Right cardiac atrium (tissue), 5 donors: ENCODE measurements around the gene NCDN. TPM values are rescaled to one million over a fixed set of nuclear protein-coding genes. Genes with fewer than 3 reads are reported as not detected.

Experiments
- ATAC-seq, 2 donors: fragments of 200-7000 bp; cut with Tn5 transposase; one replicate each; pipeline versions ENCODE4 v1.8.0 to v1.9.1; 2020; ENCODE audit warnings: moderate library complexity in 2 of 2, mild to moderate bottlenecking in 1 of 2
- DNase-seq, 3 donors: peaks; one replicate each; pipeline ENCODE4 v3.0.0-alpha.2; 2020
- H3K27ac ChIP-seq: one replicate; pipeline ENCODE4 v1.5.1; 2013; ENCODE audit warnings: mild to moderate bottlenecking, low read length, control low read depth, moderate library complexity
- H3K27me3 ChIP-seq: one replicate; pipeline ENCODE4 v1.6.1; 2013; ENCODE audit not compliant: control insufficient read depth, insufficient read depth
- H3K4me1 ChIP-seq: one replicate; pipeline ENCODE4 v1.6.1; 2013; ENCODE audit warnings: low read length; ENCODE audit not compliant: control insufficient read depth, insufficient read depth
- H3K4me3 ChIP-seq: one replicate; pipeline ENCODE4 v1.5.1; 2013; ENCODE audit warnings: low read length, control low read depth
- H3K9me3 ChIP-seq: one replicate; pipeline ENCODE4 v1.6.1; 2013; ENCODE audit warnings: low read length; ENCODE audit not compliant: control insufficient read depth
- WGBS: extraction: QIAGEN DNeasy Blood & Tissue Kit; methylation state at CpG from one replicate; pipeline ENCODE4 v1.1.7; 2013; 5-methylcytosine and 5-hydroxymethylcytosine counted together
- intact Hi-C, 4 donors: fragments of 100-400 bp; cut with DNase I; formaldehyde crosslinking; loops; one replicate each; pipeline versions ENCODE4 v1.11.0 to v1.14.0; 2022 to 2023
- polyA plus RNA-seq: library from polyadenylated mRNA; stranded (reverse); fragments of 200-250 nt; gene quantifications from one replicate; pipeline ENCODE4 v1.2.3, GENCODE V29; 2013
- total RNA-seq, 4 donors: library from RNA; stranded (reverse); fragmentation: NEBNext Ultra II Directional; extraction: Animal tissue kit (Norgen Biotek cat#: 25700); gene quantifications; one replicate each; pipeline ENCODE4 v1.2.1, GENCODE V29; 2021
- donor health status: healthy with polysubstance abuse.
- donor health status: DM: no; HTN: yes; CAD: no.
- donor health status: DM: no; HTN: no; CAD: no.
- donor health status: DM: no; HTN: yes; CAD: no; lungs with severe emphysema.
- donor health status: DM: yes; HTN: yes; CAD: no.

NCDN gene
- total and polyA plus RNA-seq, 5 donors = 21.2 to 41.6 (median 32.3) TPM

GRCh38 chr1:35554266-35555211, 3.1 kb upstream of the NCDN start:
- Histone ChIP-seq H3K27ac (no peak overlapping the region), H3K9me3 (no peaks in the 10 kb centered on the region), H3K4me1 (no peaks in the 10 kb centered on the region), H3K27me3 (no peaks in the 10 kb centered on the region), H3K4me3 (no peak overlapping the region)
- ATAC-seq = no peak
- WGBS = 41% methylated on average over 7 of the region's 7 CpGs
- intact Hi-C loops = no loop called here
- no peak for DNase-seq

GRCh38 chr1:35555212-35555584, 2.4 kb upstream of the NCDN start:
- ATAC-seq (no peak), DNase-seq (no peak)
- Histone ChIP-seq H3K27me3 (no peaks in the 10 kb centered on the region), H3K9me3 (no peaks in the 10 kb centered on the region), H3K4me3 (no peak overlapping the region), H3K27ac (no peak overlapping the region), H3K4me1 (no peaks in the 10 kb centered on the region)
- intact Hi-C loops = no loop called here
- WGBS = 70% methylated on average over 4 of the region's 4 CpGs

GRCh38 chr1:35555601-35556477, 1.8 kb upstream of the NCDN start:
- H3K27ac ChIP-seq = no peak overlapping the region
- ATAC-seq = no peak

GRCh38 chr1:35556484-35557117, 998 bp upstream of the NCDN start:
- peak overlapping the region; percentile 84 for H3K27ac ChIP-seq
- peak overlapping the region; percentile 56 for H3K4me3 ChIP-seq
- no peaks in the 10 kb centered on the region for H3K9me3 ChIP-seq
- WGBS = 1% methylated on average over 17 of the region's 17 CpGs
- intact Hi-C loops = no loop called here
- ATAC-seq (no peak), DNase-seq (no peak)
- H3K4me1 ChIP-seq = no peaks in the 10 kb centered on the region
- no peaks in the 10 kb centered on the region for H3K27me3 ChIP-seq

More at GRCh38 chr1:35555601-35556477, 1.8 kb upstream of the NCDN start:
- H3K27me3 ChIP-seq = no peaks in the 10 kb centered on the region
- peak overlapping the region; percentile 56 for H3K4me3 ChIP-seq
- no peak for DNase-seq
- H3K9me3 ChIP-seq = no peaks in the 10 kb centered on the region
- intact Hi-C loops = no loop called here
- WGBS = 57% methylated on average over 10 of the region's 10 CpGs
- no peaks in the 10 kb centered on the region for H3K4me1 ChIP-seq

- ATAC-seq (peak; percentile 93 to 94), DNase-seq (peak; percentile 90 to 95 (median 95))
- Histone ChIP-seq H3K9me3 (no peaks in the 10 kb centered on the region), H3K4me3 (peak within 1 kb of the TSS; percentile 56), H3K4me1 (no peaks in the 10 kb centered on the region), H3K27ac (peak within 1 kb of the TSS; percentile 84), H3K27me3 (no peaks in the 10 kb centered on the region)
- intact Hi-C loops = no loop called here
- WGBS = under 1% methylated on average over 39 of the region's 39 CpGs
Observed at GRCh38 chr1:35557118-35557610, 435 bp upstream of the NCDN start, which contains the start of gene KIAA0319L. Gene KIAA0319L, minus strand, starts transcription at chr1:35557403. Its CDS starts 2,912 bp downstream, at chr1:35554491.

GRCh38 chr1:35558374-35559316, 1.0 kb downstream of the NCDN start:
- intact Hi-C loops = no loop called here
- DNase-seq = peak; percentile 42 to 76 (median 68)
- ATAC-seq = peak; percentile 2

GRCh38 chr1:35559317-35559944, 1.8 kb downstream of the NCDN start:
- WGBS = 69% methylated on average over 7 of the region's 7 CpGs
- H3K27ac ChIP-seq = no peak overlapping the region
- no peak overlapping the region for H3K4me3 ChIP-seq
- H3K9me3 ChIP-seq = no peaks in the 10 kb centered on the region
- intact Hi-C loops = no loop called here
- H3K27me3 ChIP-seq = no peaks in the 10 kb centered on the region
- no peak for ATAC-seq
- H3K4me1 ChIP-seq = no peaks in the 10 kb centered on the region
- peak in 1 of 3 donors; percentile 40 for DNase-seq

More at GRCh38 chr1:35558374-35559316, 1.0 kb downstream of the NCDN start:
- Histone ChIP-seq H3K4me3 (peak overlapping the region; percentile 56), H3K9me3 (no peaks in the 10 kb centered on the region), H3K4me1 (no peaks in the 10 kb centered on the region), H3K27ac (peak overlapping the region; percentile 54), H3K27me3 (no peaks in the 10 kb centered on the region)
- 23% methylated on average over 26 of the region's 26 CpGs for WGBS

- no peak overlapping the region for H3K4me3 ChIP-seq
- ATAC-seq = no peak
- no peaks in the 10 kb centered on the region for H3K4me1 ChIP-seq
Observed at GRCh38 chr1:35560256-35561225, 2.9 kb downstream of the NCDN start.

More at GRCh38 chr1:35560256-35561225, 2.9 kb downstream of the NCDN start:
- Histone ChIP-seq H3K27ac (no peak overlapping the region), H3K27me3 (no peaks in the 10 kb centered on the region), H3K9me3 (no peaks in the 10 kb centered on the region)
- WGBS = 58% methylated on average over 44 of the region's 44 CpGs
- intact Hi-C loops = loop anchor here in 2 of 4 donors (5.0 to 10.0 kb wide), 3 partner anchors 93 to 356 kb away; no protein-coding TSS in a partner anchor
- peak; percentile 68 to 90 (median 85) for DNase-seq
